NOMO-1 (cell line): ENCODE measurements around the gene C5orf24.
A peak's percentile ranks its signal among the peaks of the same experiment; 100 is the strongest.

ENCODE experiments used
- DNase-seq, 2 experiments: peaks; one replicate each; lab custom pipeline; 2025; ENCODE audit not compliant: unreplicated experiment in 2 of 2; lab: John Stamatoyannopoulos, UW

C5orf24 gene

DNA sequence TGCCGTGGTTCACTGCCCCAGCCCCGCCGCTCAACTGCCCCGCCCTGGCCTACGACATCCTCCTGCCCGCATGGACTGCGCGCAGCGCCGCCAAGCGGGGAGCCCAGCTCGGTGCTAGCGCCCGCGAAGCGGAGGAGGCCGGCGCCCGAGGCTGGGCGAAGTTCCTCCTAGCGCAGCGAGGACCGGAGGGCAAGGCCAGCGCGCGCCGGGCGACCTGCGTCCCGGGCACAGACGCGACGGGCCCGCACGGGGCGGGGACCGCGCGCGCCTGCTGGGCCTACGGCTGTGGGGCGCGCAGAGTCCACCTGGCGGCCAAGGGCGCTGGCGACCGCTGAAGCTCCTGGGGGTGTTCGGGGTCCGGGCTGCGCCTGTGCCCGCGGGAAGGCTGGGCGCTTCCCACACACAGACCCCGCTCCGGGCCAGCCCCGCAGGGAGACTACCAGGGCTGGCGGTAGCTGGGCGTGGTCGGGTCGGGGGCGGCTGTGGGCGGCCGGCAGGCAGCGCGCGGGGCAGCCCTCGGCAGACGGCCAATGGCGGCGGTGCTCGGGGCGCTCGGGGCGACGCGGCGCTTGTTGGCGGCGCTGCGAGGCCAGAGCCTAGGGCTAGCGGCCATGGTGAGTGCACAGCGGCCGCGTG is 59.0 kb downstream of the C5orf24 start, which contains the start of gene PCBD2:
TSS of gene PCBD2 (plus strand) at position 522 of the 636 bp plus-strand sequence. CDS start at position 531, 9 bp downstream.
- DNase-seq, result peak; percentile 92 to 98

DNA sequence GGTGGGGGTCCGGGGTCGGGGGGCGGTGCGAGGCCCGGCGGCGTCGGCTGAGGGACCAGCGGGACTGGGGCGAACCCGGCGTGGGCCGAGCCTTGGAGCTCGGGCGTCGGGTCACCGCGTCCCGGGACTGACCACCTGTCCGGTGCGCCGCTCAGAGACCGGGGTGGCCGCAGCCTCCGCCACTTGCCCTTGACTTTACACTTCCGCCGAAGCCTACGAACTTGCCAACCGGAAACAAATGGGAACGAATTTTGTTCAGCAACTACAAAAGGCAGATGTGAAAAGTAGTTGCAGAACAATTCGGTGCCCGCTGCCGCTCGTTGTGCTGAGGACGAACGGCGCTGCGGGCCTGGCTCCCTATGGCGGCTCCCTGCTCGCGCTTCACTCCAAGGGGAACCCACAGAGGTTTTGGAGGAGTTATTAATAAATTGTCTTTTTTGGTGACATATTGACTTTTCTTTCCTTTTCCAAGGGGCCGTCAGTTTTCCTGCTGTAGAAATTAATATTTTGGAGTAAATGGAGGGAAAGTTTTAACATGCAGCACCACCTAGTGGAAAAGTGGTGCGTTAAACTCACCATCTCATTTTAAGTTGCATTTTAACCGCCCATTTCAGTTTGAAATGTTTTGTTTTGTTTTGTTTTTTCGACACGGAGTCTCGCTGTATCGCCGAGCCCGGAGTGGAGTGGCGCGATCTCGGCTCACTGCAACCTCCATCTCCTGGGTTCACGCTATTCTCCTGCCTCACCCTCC is 59.7 kb downstream of the C5orf24 start:
- peak; percentile 71 to 80 for DNase-seq

DNA sequence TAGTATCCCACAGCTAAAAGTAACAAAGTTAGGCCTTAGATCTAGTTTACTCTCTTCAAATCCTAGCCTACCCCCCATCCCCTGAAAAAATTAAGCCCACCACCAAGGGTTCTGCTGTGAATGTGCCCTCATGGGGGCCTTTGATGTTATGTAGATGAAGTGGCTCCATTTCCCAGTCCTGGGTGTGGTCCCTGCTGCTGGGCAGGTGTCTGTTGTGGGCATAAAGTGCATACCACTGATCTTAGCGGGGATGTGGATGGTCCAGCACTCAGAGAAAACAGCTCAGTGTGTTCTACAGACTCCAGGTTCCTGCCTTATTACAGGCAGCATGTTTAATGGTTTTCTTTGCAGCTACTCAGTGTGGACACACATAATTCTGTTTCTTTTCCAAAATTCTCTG is 61.0 kb downstream of the C5orf24 start:
- DNase-seq, result no peak
